ENCODE data around the gene ZCWPW1.
"Not testable (repeated sequence)": the region's sequence is repeated elsewhere in the genome, so short reads cannot be mapped to it uniquely, and the experiment has no call there.

The ZCWPW1 gene

GRCh38 chr7:100455206-100455605 lies 26.7 kb upstream of the ZCWPW1 start:
- in situ Hi-C loops (cut with HindIII; ENCODE audit: low sequenced_read_pairs): no loop called here

GRCh38 chr7:100453854-100454253 lies 25.4 kb upstream of the ZCWPW1 start:
- in situ Hi-C loops (cut with HindIII; ENCODE audit: low sequenced_read_pairs): not testable (repeated sequence)

- in situ Hi-C loops (cut with HindIII; ENCODE audit: low sequenced_read_pairs): no loop called here
These were observed 24.0 kb upstream of the ZCWPW1 start for GRCh38 chr7:100452513-100452912.

- in situ Hi-C loops (cut with HindIII; ENCODE audit: low sequenced_read_pairs): no loop called here
These were observed 20.8 kb upstream of the ZCWPW1 start for GRCh38 chr7:100449190-100449795.

GRCh38 chr7:100447363-100447762 lies 18.9 kb upstream of the ZCWPW1 start:
- in situ Hi-C loops (cut with HindIII; ENCODE audit: low sequenced_read_pairs): not testable (repeated sequence)

- in situ Hi-C loops (cut with HindIII; ENCODE audit: low sequenced_read_pairs): no loop called here
These were observed 17.5 kb upstream of the ZCWPW1 start for GRCh38 chr7:100446040-100446439.

- in situ Hi-C loops (cut with HindIII; ENCODE audit: low sequenced_read_pairs): no loop called here
These were observed 16.1 kb upstream of the ZCWPW1 start for GRCh38 chr7:100444311-100445278.

- in situ Hi-C loops (cut with HindIII; ENCODE audit: low sequenced_read_pairs): no loop called here
These were observed 14.8 kb upstream of the ZCWPW1 start for GRCh38 chr7:100443096-100443840.

- in situ Hi-C loops (cut with HindIII; ENCODE audit: low sequenced_read_pairs): no loop called here
These were observed 13.4 kb upstream of the ZCWPW1 start for GRCh38 chr7:100441641-100442535.

GRCh38 chr7:100439244-100439643 lies 10.7 kb upstream of the ZCWPW1 start:
- in situ Hi-C loops (cut with HindIII; ENCODE audit: low sequenced_read_pairs): not testable (repeated sequence)

GRCh38 chr7:100438731-100439130 lies 10.2 kb upstream of the ZCWPW1 start:
- in situ Hi-C loops (cut with HindIII; ENCODE audit: low sequenced_read_pairs): not testable (repeated sequence)

- in situ Hi-C loops (cut with HindIII; ENCODE audit: low sequenced_read_pairs): no loop called here
These were observed 9.7 kb upstream of the ZCWPW1 start for GRCh38 chr7:100438172-100438571.

GRCh38 chr7:100437150-100438100 lies 8.9 kb upstream of the ZCWPW1 start:
- in situ Hi-C loops (cut with HindIII; ENCODE audit: low sequenced_read_pairs): no loop called here

GRCh38 chr7:100435401-100436304 lies 7.2 kb upstream of the ZCWPW1 start:
- in situ Hi-C loops (cut with HindIII; ENCODE audit: low sequenced_read_pairs): no loop called here

- in situ Hi-C loops (cut with HindIII; ENCODE audit: low sequenced_read_pairs): no loop called here
These were observed 6.0 kb upstream of the ZCWPW1 start for GRCh38 chr7:100434297-100435144.

- in situ Hi-C loops (cut with HindIII; ENCODE audit: low sequenced_read_pairs): no loop called here
These were observed 5.2 kb upstream of the ZCWPW1 start for GRCh38 chr7:100433592-100434296.

GRCh38 chr7:100433276-100433591 lies 4.7 kb upstream of the ZCWPW1 start:
- in situ Hi-C loops (cut with HindIII; ENCODE audit: low sequenced_read_pairs): no loop called here
